ENCODE results near the gene SNAI3.

SNAI3 gene

DNA sequence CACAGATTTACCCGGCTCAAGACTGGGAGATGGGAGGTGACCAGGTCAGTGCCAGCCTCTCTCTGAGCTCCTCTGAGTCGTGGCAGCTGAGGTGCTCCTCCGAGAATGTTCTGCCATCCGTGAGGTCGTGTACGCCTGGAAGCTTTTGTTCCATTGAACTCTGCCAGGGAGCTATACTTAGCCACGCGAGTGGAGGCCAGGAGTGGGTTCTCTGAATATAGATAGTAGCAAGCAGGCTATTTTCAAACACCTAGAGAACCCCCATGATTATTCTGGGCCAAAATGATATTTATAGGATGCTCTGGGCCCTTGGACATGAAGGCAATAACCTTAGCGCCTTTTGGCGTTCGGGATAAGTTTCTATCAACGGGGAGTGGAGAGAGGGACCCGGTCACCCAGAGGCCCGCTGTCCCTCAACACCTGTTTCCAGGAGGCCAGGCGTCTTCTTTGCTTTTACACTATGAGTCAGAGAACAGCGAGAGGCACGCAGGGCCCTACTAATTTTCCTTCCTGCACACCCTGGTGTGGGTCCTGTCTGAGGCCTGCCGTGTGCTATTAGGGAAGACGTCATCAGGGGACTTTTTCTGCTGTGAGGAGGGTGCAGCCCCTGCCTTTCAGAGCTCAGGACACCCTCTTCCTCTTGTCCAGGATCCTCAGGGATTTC, 12.5 kb downstream of the SNAI3 start (continued):
- TF ChIP-seq ZNF837 (tag by site-specific recombination; IDR thresholded peaks at IDR 0.05) (no peak), ZNF670 (tag by site-specific recombination; IDR thresholded peaks at IDR 0.05; ENCODE audit: low read depth) (no peak)

DNA sequence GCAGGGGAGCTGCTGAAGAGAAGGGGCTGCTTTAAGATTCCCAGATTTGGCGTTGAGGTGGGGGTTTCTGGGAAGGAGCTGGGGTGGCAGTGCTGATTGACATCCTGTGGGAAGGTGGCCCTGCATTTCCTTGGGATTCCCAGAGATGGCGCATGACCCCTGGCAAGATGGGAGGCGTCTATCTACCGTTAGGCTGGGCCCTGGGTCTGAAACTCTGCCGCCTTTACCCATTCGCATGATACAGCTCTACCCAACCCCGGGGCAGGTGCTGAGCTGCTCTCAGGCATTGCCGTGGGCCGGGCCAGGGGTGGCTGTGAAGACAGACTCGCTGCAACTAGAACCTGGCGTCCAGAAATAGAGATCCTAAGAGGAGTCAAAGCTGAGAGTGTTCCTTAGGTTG, 13.5 kb downstream of the SNAI3 start:
- TF ChIP-seq, protein P1, sequence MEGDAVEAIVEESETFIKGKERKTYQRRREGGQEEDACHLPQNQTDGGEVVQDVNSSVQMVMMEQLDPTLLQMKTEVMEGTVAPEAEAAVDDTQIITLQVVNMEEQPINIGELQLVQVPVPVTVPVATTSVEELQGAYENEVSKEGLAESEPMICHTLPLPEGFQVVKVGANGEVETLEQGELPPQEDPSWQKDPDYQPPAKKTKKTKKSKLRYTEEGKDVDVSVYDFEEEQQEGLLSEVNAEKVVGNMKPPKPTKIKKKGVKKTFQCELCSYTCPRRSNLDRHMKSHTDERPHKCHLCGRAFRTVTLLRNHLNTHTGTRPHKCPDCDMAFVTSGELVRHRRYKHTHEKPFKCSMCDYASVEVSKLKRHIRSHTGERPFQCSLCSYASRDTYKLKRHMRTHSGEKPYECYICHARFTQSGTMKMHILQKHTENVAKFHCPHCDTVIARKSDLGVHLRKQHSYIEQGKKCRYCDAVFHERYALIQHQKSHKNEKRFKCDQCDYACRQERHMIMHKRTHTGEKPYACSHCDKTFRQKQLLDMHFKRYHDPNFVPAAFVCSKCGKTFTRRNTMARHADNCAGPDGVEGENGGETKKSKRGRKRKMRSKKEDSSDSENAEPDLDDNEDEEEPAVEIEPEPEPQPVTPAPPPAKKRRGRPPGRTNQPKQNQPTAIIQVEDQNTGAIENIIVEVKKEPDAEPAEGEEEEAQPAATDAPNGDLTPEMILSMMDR (tag by site-specific recombination; IDR thresholded peaks at IDR 0.05) = peak; percentile 61; the same call in 1 of the 2 replicates
- TF ChIP-seq, protein P2, sequence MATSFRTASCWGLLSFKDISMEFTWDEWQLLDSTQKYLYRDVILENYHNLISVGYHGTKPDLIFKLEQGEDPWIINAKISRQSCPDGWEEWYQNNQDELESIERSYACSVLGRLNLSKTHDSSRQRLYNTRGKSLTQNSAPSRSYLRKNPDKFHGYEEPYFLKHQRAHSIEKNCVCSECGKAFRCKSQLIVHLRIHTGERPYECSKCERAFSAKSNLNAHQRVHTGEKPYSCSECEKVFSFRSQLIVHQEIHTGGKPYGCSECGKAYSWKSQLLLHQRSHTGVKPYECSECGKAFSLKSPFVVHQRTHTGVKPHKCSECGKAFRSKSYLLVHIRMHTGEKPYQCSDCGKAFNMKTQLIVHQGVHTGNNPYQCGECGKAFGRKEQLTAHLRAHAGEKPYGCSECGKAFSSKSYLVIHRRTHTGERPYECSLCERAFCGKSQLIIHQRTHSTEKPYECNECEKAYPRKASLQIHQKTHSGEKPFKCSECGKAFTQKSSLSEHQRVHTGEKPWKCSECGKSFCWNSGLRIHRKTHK (tag by site-specific recombination; IDR thresholded peaks at IDR 0.05) = no peak
- Histone ChIP-seq H3K4me3 (ENCODE audit: low read depth, low read length) (no peak overlapping the region), H3K9me3 (ENCODE audit: control insufficient read depth, insufficient read depth, low read depth, low read length) (no peaks in the 10 kb centered on the region), H3K4me1 (ENCODE audit: control insufficient read depth, insufficient read depth, low read length) (no peaks in the 10 kb centered on the region), H3K36me3 (ENCODE audit: control insufficient read depth in 2 of 2, insufficient read depth in 1 of 2, low read length in 2 of 2) (no peaks in the 10 kb centered on the region; a peak in 1 of 3 replicates), H3K27ac (ENCODE audit: extremely low read depth, low read depth, low read length) (no peak overlapping the region)
- ChIA-PET CTCF (interaction anchor here (0.9 to 3.2 kb wide), 6 partner anchors 8 to 19 kb away, joined by 3 to 13 read pairs (median 4); partner anchors contain the start of gene MVD), POLR2A (interaction anchor here (0.9 to 1.4 kb wide), 3 partner anchors 10 to 98 kb away, joined by 3 to 5 read pairs (median 3); partner anchors contain the start of gene MVD)

DNA sequence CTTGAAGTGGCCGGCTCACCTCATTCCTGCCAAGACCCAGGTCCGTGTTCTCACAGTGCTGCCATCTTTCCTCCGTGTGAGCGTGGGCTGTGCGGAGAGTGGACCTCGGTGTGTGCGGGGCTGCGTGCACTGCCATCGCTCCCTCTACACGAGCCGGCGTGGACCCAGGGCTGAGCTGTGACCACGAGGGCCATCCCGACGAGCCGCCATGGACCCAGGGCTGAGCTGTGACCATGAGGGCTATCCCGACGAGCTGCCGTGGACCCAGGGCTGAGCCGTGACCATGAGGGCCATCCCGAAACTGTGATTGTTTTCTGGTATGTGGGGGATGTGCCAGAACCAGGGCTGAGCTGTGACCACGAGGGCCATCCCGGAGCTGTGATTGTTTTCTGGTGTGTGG, 14.5 kb downstream of the SNAI3 start:
- no peaks in the 10 kb centered on the region for H3K4me1 ChIP-seq (ENCODE audit: control insufficient read depth, insufficient read depth, low read length)
- CTCF ChIA-PET = interaction anchor here (0.6 to 3.2 kb wide), 5 partner anchors 9 to 947 kb away, joined by 3 to 13 read pairs (median 3); partner anchors contain the start of gene MVD
- no peak overlapping the region for H3K4me3 ChIP-seq (ENCODE audit: low read depth, low read length)
- no peaks in the 10 kb centered on the region; a peak in 1 of 3 replicates for H3K36me3 ChIP-seq (ENCODE audit: control insufficient read depth in 2 of 2, insufficient read depth in 1 of 2, low read length in 2 of 2)
- POLR2A ChIA-PET = no interaction called here
- no peaks in the 10 kb centered on the region for H3K9me3 ChIP-seq (ENCODE audit: control insufficient read depth, insufficient read depth, low read depth, low read length)
- H3K27ac ChIP-seq (ENCODE audit: extremely low read depth, low read depth, low read length) = no peak overlapping the region
- TF ChIP-seq SP2 (tag by site-specific recombination; IDR thresholded peaks at IDR 0.05) = no peak
- TF ChIP-seq, protein P3, sequence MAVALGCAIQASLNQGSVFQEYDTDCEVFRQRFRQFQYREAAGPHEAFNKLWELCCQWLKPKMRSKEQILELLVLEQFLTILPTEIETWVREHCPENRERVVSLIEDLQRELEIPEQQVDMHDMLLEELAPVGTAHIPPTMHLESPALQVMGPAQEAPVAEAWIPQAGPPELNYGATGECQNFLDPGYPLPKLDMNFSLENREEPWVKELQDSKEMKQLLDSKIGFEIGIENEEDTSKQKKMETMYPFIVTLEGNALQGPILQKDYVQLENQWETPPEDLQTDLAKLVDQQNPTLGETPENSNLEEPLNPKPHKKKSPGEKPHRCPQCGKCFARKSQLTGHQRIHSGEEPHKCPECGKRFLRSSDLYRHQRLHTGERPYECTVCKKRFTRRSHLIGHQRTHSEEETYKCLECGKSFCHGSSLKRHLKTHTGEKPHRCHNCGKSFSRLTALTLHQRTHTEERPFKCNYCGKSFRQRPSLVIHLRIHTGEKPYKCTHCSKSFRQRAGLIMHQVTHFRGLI (tag by site-specific recombination; IDR thresholded peaks at IDR 0.05) = no peak
- TF ChIP-seq, protein P4, sequence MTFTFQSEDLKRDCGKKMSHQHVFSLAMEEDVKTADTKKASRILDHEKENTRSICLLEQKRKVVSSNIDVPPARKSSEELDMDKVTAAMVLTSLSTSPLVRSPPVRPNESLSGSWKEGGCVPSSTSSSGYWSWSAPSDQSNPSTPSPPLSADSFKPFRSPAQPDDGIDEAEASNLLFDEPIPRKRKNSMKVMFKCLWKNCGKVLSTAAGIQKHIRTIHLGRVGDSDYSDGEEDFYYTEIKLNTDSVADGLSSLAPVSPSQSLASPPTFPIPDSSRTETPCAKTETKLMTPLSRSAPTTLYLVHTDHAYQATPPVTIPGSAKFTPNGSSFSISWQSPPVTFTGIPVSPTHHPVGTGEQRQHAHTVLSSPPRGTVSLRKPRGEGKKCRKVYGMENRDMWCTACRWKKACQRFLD (tag by site-specific recombination; IDR thresholded peaks at IDR 0.05) = no peak
- no peak for TF ChIP-seq MEIS1 (CRISPR knock-in tag; IDR thresholded peaks at IDR 0.05; ENCODE audit: borderline replicate concordance)
- no peak for TF ChIP-seq ZBTB8A (tag by site-specific recombination; IDR thresholded peaks at IDR 0.05)
- TF ChIP-seq ZNF585B (tag by site-specific recombination; IDR thresholded peaks at IDR 0.05) = no peak
- no peak for TF ChIP-seq ZNF677 (tag by site-specific recombination; IDR thresholded peaks at IDR 0.05)
- TF ChIP-seq OVOL3 (tag by site-specific recombination; IDR thresholded peaks at IDR 0.05) = no peak

DNA sequence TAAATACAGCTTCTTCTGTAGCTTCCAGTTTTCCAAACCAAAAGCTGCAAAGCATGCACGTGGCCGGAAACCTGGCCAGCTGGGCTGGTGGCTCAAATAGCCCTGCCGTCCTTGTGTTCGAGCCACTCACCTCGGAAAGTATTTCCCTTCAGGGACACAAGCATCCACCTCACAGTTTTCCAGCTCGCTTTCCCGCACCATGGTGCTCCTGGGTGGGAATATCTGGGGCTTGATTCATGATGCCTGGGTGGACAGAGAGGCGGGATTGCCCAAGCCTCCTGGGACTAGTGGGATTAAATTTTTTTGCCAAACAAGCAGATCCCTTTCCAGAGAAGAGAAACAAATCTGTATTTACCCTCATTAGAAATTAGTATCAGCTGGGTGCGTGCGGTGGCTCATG, 16.3 kb downstream of the SNAI3 start:
- peaks cover 0 to 2% of the 10 kb centered on the region in 2 experiments; a peak in 2 of 3 replicates for H3K36me3 ChIP-seq (ENCODE audit: control insufficient read depth in 2 of 2, insufficient read depth in 1 of 2, low read length in 2 of 2)
- no peak overlapping the region for H3K27ac ChIP-seq (ENCODE audit: extremely low read depth, low read depth, low read length)
- no peaks in the 10 kb centered on the region for H3K9me3 ChIP-seq (ENCODE audit: control insufficient read depth, insufficient read depth, low read depth, low read length)
- ChIA-PET POLR2A (no interaction called here), CTCF (interaction anchor here (1.4 to 3.2 kb wide), 2 partner anchors 11 to 17 kb away, joined by 9 to 13 read pairs; no protein-coding TSS in a partner anchor)
- no peak overlapping the region for H3K4me3 ChIP-seq (ENCODE audit: low read depth, low read length)
- no peaks in the 10 kb centered on the region for H3K4me1 ChIP-seq (ENCODE audit: control insufficient read depth, insufficient read depth, low read length)
- TF ChIP-seq ZNF391 (tag by site-specific recombination; IDR thresholded peaks at IDR 0.05; ENCODE audit: borderline replicate concordance, low read depth) = no peak
- TF ChIP-seq ZBTB17 (tag by site-specific recombination; IDR thresholded peaks at IDR 0.05) = peak; percentile 36; the same call in 1 of the 2 replicates
